Neural crest cell (in vitro differentiated cells): ENCODE results near the gene DERA. TPM values are rescaled to one million over a fixed set of nuclear protein-coding genes. Genes with fewer than 3 reads are reported as not detected.
"Not testable (repeated sequence)": the region's sequence is repeated elsewhere in the genome, so short reads cannot be mapped to it uniquely, and the experiment has no call there.

ENCODE experiments used
- DNase-seq: peaks from one replicate; pipeline ENCODE4 v3.0.0; 2021; ENCODE audit warnings: low read depth, mixed read lengths, low spot score
- H3K27ac Mint-ChIP-seq: one replicate; pipeline ENCODE4 v1.8.0; 2021; ENCODE audit warnings: mild to moderate bottlenecking, mixed read lengths; ENCODE audit not compliant: unreplicated experiment
- H3K27me3 Mint-ChIP-seq: 2 replicates; pipeline ENCODE4 v1.8.0; 2021; ENCODE audit warnings: low read depth, mild to moderate bottlenecking, mixed read lengths
- H3K36me3 Mint-ChIP-seq: 2 replicates; pipeline ENCODE4 v1.8.0; 2021; ENCODE audit warnings: low read depth, mild to moderate bottlenecking, mixed read lengths
- H3K4me1 Mint-ChIP-seq: 2 replicates; pipeline ENCODE4 v1.8.0; 2021; ENCODE audit warnings: mixed read lengths
- H3K4me3 Mint-ChIP-seq: one replicate; pipeline ENCODE4 v1.8.0; 2021; ENCODE audit warnings: mild to moderate bottlenecking, mixed read lengths
- H3K9me3 Mint-ChIP-seq: 2 replicates; pipeline ENCODE4 v1.8.0; 2021; ENCODE audit warnings: mixed read lengths
- CTCF ChIP-seq: fragments of 200-600 bp; sonication (generic); conservative IDR thresholded peaks from 2 replicates; pipeline ENCODE4 v1.5.0; 2021; ENCODE audit warnings: antibody characterized with exemption, mild to moderate bottlenecking
- total RNA-seq: library from RNA; stranded (reverse); gene quantifications from 2 replicates; pipeline ENCODE4 v1.2.1, GENCODE V29; 2021

Gene DERA
- total RNA-seq, 1 donor from 2014 or later: 34.1 TPM

GRCh38 chr12:15956010-15956409 is 44.9 kb downstream of the DERA start:
- Mint-ChIP-seq H3K27ac (no peak overlapping the region), H3K36me3 (peaks cover 11% of the 10 kb centered on the region), H3K4me1 (peaks cover 4% of the 10 kb centered on the region), H3K4me3 (no peak overlapping the region), H3K27me3 (no peaks in the 10 kb centered on the region), H3K9me3 (no peaks in the 10 kb centered on the region)
- no peak for TF ChIP-seq CTCF
- no peak for DNase-seq

GRCh38 chr12:15956413-15957185 is 45.5 kb downstream of the DERA start:
- Mint-ChIP-seq H3K4me3 (no peak overlapping the region), H3K27ac (no peak overlapping the region), H3K27me3 (no peaks in the 10 kb centered on the region), H3K36me3 (peaks cover 11% of the 10 kb centered on the region), H3K9me3 (no peaks in the 10 kb centered on the region), H3K4me1 (peaks cover 4% of the 10 kb centered on the region)
- TF ChIP-seq CTCF: no peak
- no peak for DNase-seq

GRCh38 chr12:15962760-15963159 is 51.6 kb downstream of the DERA start:
- no peaks in the 10 kb centered on the region for H3K4me1 Mint-ChIP-seq
- no peak for DNase-seq
- H3K27me3 Mint-ChIP-seq: no peaks in the 10 kb centered on the region
- no peak overlapping the region for H3K27ac Mint-ChIP-seq
- H3K9me3 Mint-ChIP-seq: no peaks in the 10 kb centered on the region
- H3K36me3 Mint-ChIP-seq: peaks cover 11% of the 10 kb centered on the region
- no peak overlapping the region for H3K4me3 Mint-ChIP-seq
- TF ChIP-seq CTCF: no peak

GRCh38 chr12:15963271-15963670 is 52.1 kb downstream of the DERA start:
- Mint-ChIP-seq H3K9me3 (no peaks in the 10 kb centered on the region), H3K36me3 (peaks cover 11% of the 10 kb centered on the region), H3K27ac (no peak overlapping the region), H3K4me1 (no peaks in the 10 kb centered on the region), H3K4me3 (no peak overlapping the region), H3K27me3 (no peaks in the 10 kb centered on the region)
- no peak for TF ChIP-seq CTCF
- DNase-seq: no peak

GRCh38 chr12:15966426-15966825 is 55.3 kb downstream of the DERA start:
- Mint-ChIP-seq H3K4me3 (no peak overlapping the region), H3K27ac (no peak overlapping the region), H3K4me1 (no peaks in the 10 kb centered on the region), H3K27me3 (no peaks in the 10 kb centered on the region), H3K9me3 (no peaks in the 10 kb centered on the region), H3K36me3 (peaks cover 4% of the 10 kb centered on the region)
- no peak for DNase-seq
- TF ChIP-seq CTCF: no peak

GRCh38 chr12:15967053-15967452 is 55.9 kb downstream of the DERA start:
- H3K27me3 Mint-ChIP-seq, H3K27ac Mint-ChIP-seq, H3K9me3 Mint-ChIP-seq, H3K4me3 Mint-ChIP-seq, H3K36me3 Mint-ChIP-seq, H3K4me1 Mint-ChIP-seq, DNase-seq: not testable (repeated sequence)
